ENCODE measurements around the gene MYO1G.
"Not testable (repeated sequence)": the region's sequence is repeated elsewhere in the genome, so short reads cannot be mapped to it uniquely, and the experiment has no call there.

The MYO1G gene

DNA sequence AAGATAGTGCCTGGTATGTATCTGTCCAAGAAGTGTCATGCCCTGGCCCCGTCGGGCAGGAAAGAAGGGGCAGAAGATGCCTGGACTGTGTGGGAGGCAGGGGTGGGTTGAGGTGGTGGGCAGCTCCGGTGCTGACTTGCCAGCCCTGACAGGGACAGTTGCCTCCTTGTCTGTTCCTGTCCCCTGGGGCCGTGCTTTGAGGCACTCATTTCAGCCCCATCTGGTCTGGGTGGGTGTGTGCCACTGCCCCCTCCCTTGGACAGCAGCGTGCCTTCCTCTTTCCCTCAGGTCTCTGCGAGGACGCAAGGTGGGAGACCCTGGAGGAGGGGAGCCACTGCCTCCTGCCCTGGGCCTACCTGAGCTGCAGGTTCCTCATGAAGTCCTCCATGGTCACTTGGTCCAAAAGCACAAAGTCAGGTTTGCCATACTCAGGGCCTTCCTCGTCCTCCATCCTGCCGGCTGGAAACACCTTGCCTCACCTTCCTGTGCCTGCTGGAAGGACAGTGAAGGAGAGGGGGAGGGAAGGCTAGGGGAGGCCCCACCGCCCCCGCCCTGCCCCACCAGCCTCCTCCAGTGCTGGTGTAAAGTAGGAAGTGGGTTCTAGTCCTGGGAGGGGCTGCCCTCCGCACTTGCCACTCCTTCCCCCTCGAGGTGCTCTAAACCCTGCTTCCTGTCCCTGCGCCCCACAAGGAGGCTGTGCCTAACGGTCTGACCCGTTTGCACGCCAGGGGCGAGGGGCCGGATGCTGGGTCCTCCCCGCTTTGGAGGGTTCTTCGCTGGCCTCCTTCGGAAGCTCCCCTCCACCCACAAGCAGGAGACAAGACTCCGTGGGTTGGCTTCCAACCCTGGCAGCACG lies at the start of gene MYO1G:
TSS of gene MYO1G (minus strand) at position 505 of the 856 bp plus-strand sequence. CDS start at position 451, 54 bp downstream.
- DNase-seq, result peak; percentile 71

DNA sequence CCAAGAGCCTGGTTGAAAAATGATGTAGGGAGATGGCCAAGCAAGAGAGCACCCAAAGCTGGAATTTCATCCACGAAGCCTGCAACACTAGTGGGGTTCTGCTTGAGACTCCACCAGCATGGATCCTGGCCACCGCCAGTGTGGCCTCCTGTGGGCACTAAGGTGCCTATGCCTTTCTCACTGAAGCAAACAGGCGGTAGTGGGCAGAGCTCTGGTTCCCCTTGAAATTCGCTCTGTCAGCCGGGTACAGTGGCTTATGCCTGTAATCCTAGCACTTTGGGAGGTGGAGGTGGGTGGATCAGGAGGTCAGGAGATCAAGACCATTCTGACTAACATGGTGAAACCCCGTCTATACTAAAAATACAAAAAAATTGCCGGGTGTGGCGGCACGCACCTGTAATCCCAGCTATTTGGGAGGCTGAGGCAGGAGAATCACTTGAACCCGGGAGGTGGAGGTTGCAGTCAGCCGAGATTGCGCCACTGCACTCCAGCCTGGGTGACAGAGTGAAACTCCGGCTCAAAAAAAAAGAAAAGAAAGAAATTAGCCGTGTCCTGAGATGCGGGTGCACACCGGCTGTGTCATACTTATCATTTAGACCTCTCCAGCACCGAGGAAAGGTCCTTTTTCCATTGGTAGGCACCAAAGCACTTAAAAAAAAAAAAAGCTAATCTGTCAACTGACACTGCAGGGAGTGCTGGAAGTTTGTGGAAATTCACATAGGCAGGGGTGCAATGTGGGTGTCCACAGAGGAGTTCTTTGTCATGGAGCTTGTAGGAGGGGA lies 49.5 kb upstream of the MYO1G start:
- DNase-seq, result no peak

DNA sequence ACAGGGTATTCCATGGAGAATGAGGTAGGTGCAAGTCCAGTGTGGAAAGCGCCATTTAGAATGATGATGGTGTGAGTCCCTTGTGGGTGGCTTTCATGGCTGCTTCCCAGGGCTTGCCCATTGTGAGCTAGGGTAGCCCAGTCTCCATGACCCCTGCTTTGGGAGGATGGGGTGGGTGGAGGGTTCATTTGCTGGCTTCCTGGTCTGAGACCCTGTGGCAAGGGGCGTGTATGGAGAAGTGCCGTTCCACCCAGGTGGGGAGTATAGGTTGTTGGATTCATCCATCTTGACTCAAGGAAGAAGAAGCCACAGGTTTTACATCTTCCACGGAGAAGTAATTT lies 48.9 kb upstream of the MYO1G start:
- DNase-seq, result no peak

DNA sequence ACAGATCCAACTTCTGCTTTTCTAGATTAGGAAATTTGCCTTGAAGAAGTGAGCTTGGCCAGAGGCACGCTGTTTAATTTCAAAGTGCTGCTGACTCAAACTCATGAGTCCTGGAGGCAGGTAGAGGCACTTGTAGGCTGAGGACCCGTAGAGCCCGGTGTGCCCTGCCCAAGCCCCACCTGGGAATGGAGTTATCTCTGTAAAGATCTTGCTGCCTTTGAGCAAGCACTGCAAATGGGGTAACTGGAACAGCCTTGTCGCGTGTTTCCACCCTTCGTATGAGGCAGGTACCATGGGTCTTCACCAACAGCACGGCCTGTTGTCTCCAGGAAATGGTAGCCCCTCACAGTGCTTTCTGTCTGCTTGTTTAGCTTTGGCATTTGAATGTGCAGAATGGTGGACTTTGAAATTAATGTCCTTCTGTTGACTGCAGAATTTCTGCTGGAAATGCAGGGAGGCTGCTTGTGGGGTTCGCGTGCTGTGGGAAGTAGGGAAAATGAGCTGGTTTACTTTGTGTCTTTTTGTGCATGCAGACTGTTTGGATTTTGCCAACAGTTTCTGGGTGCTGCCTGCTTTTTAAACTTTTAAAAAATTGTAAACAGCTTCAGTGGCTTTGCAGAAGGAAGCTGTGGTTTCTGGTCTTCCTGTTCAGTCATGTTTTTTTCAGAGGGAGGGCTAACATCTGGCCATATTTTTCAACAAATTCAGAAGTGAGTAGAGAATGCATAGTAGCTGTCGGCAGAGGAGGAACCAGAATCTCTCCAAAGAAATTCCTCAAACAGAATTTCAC lies 48.4 kb upstream of the MYO1G start:
- DNase-seq, result peak; percentile 26

DNA sequence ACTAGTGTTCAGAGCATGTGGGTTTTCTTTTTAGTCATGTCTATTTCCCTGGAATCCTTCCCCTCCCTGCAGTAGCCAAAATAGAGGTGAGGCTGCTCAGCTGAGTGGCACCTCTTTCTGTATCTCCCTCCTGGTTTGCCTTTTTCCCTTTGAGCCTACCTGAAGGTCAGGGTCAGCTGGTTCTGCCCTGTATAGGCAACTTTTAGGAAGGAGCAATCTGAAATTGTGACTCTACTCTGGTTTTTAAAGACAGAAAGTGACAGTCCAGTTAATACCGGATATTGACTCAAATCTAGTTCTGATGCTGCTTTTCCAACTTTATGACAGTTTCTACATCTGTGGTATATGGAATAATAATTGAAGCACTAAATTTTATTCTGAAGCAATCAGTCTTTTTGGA lies 47.2 kb upstream of the MYO1G start:
- no peak for DNase-seq

DNA sequence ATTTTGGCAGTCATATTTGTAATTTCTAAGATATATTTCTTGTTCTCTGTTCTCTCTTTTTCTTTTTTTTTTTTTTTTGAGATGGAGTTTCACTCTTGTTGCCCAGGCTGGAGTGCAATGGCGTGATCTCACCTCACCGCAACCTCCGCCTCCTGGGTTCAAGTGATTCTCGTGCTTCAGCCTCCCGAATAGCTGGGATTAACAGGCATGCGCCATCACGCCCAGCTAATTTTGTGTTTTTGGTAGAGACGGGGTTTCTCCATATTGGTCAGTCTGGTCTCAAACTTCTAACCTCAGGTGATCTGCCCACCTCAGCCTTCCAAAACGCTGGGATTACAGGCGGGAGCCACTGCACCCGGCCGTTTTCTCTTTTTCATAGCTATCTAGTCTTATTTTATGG lies 46.7 kb upstream of the MYO1G start:
- not testable (repeated sequence) for DNase-seq

DNA sequence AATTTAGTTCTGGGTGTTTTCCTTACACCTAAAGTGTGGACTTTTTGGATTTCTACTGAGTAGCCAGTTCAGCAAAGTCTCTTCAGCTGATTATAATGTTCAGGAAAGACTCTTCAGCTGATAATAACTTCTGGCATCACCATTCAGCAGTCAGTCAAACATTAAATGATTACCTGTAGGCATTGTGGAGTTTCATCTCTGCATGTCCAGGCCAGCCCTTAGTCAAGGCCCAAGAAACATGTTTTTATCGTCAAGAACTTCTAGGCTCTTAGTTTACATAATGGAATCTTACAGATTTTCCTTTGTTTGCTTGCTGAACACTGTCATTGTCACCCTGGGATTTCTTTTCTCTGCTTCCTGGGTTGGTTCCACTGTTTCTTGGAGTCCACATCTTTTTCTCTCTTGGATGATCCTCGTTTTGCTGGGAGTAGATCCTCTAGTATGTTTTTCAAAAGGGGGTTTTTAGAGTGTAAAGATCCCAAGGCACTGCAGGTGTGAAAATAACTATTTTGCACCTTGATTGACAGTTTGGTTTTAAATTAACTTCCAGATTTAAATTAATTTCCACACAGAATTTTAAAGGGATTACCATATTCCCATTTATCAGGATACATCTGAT lies 45.4 kb upstream of the MYO1G start:
- no peak for DNase-seq

DNA sequence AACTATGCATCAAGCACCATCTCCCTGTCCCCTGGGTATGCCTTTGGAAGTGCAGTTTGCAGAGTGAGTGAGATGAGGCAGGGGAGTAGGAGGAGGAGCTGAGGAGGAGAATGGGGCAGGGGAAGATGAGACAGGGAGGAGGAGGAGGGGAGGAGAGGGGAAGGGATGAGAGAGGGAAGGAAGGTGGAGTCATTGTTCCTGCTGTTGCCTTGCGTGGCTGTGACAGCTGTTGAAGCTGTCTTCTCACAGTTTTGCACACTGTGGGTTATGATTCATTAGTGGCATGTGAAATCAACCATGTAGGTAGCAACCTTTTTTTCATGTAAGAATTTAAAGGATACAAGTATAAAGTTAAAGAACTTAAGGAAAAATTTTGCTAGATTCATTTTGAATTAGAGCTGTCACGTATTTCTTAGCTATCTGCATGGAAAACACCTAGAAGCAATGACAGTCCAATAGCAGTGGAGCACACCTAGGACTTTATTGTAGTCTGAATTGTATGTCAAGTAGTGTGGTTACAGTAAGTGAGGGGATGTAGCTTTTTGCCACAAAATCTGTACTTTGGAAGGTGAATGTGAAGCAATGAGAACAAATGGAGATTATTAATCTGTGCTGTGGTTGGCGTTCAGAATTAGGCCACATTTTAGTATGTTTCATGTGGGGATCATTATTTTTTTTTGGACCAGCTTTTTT lies 42.9 kb upstream of the MYO1G start:
- no peak for DNase-seq

DNA sequence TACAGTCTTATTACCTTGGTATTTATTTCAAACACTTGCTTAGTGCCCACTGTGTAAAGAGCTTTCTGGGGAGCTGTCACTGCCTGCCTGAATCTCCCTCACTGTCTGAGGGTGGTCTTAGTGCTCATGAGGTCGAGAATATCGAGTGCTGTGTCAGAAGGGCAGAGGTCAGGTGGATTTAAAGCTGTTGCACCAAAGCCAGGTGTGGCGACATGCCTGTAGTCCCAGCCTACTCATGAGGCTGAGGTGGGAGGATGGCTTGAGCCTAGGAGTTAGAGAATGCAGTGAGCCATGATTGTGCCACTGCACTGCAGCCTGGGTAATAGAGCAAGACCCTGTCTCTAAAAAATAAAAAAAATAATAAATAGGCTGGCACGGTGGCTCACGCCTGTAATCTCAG lies 42.1 kb upstream of the MYO1G start:
- DNase-seq, result no peak

DNA sequence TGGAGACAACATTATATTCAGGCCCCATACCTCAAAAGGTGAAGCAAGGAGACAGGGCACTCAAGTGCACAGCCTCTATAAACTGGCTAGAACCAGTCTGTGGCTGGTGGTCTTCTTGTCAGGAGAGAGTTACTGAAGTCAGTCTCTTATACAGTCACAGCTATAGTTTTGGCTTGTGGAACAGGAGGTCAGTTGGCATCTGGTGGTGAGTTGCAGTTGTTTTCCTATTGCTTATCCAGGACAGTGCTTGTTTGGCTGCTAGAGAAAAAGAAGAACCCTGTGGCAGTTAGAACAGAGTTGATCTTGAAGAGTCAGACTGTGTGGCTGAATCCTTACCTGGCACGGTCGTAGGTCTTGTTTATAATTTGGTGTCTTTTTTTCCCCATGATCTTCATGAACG lies 38.4 kb upstream of the MYO1G start:
- no peak for DNase-seq

DNA sequence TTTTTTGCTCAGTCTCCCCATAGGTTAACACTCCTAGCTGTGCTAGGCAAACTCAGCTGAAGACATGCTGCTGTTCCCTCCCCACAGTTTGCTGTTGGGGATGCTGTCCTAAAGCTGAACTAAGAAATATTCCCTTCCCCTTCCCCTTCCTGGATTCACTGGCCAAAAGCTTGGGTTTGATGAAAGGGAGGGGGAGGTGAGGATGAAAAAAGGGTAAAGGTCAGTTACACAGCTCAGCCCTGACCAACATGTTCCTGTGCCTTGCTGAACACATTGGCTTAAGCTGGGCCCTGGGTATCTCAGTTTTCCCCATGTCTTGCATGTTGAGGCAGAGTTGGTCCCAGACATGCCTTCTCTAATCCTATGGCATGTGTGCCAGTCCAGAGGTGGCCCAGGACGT lies 36.5 kb upstream of the MYO1G start:
- DNase-seq, result no peak

DNA sequence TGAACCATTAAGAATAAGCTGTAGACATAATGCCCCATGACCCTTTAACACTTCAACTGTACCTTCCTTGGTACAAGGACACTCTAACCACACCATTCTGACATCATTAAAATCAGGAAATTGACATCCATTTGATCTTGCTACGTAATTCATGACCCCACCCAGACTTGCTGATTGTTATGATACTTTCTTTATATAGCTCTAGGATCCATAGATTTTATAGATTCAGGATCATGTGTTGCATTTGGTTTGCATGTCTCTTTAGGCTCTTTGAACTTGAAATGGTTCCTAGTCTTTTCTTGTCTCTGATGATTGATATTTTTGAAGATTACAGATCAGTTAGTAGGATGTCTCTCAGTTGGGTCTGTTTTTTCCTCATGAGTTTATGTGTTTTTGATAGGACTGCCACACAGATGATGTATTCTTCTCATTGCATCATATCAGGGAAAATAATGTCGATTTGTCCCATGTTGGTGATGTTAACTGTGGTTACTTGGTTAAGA lies 34.7 kb upstream of the MYO1G start:
- DNase-seq, result no peak

DNA sequence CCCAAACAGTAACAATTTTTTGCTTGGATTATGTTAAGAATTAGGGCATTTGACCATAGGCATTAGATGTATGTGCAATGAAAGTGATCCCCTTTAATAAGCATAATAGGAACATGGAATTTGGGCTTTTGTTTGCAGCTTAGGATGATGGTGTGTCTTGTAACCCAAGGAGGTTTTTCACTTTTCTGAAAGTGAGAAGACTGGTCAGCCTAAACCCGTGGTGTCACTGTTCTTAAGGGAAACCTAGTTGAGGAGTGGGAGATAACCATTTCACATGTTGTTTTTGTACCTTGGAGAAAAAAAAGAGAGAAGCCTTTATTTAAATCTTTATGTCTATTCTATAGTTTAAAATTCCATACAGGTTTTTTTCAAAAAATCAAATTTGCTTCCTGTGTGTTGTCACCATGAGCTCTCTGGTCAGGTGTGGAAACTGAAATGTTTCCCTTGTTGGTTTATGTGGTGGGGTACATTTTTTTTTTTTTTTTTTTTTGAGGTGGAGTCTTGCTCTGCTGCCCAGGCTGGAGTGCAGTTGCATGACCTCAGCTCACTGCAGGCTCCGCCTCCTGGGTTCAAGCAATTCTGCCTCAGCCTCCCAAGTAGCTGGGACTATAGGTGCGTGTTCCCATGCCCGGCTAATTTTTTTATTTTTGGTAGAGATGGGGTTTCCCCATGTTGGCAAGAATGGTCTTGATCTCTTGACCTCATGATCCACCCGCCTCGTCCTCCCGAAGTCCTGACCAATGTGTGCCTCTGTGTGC lies 28.9 kb upstream of the MYO1G start:
- no peak for DNase-seq

DNA sequence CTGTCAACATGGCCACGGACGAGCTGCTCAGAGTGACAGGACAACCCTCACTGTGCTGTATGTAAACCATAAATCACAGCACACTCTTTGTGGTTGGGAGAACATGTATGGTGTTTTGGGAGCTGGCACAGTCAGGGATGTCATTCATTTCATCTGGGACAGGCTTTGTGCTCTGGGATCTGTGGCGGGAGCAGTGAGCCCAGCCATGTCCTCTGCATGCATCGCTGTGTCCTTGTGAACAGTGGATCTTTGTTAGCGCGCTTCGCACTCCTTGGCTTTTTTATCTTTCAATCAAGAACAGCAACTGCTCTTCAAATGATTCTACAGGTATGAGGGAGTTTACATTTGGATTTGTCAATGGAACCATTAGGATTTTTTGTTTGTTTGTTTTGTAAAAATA lies 28.3 kb upstream of the MYO1G start:
- no peak for DNase-seq

DNA sequence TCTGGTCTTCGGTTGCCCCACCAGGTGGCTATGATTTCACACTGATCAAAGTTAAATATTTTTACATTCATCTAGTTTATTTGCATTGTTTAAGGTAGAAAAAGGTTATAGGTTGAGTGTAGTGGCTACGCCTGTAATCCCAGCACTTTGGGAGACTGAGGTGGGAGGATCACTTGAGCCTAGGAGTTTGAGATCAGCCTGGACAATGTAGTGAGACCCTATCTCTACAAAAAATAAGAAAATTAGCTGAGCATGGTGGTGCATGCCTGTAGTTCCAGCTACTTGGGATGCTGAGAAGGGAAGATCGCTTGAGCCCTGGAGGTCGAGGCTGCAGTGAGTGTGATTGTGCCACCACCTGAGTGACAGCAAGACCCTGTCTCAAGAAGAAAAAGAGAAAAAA lies 25.0 kb upstream of the MYO1G start:
- DNase-seq, result no peak

DNA sequence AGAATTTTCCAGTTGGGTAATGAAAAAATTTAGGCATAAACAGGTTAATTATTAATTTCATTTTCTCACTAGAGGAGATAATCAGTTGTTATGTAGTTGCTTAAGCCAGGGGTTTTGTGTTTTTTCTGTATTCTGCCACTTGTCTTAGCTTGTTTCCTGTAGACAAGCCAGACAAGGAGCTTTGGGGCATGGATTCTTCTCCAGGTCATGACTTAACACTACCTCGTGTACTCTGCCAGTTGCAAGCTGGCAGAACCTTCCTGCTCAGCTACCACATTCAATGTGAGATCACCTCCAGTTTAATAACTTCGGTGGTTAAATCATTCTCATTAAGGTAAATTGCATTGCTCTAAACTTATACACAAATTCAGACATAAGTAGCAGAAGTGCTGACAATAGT lies 23.0 kb upstream of the MYO1G start:
- no peak for DNase-seq

DNA sequence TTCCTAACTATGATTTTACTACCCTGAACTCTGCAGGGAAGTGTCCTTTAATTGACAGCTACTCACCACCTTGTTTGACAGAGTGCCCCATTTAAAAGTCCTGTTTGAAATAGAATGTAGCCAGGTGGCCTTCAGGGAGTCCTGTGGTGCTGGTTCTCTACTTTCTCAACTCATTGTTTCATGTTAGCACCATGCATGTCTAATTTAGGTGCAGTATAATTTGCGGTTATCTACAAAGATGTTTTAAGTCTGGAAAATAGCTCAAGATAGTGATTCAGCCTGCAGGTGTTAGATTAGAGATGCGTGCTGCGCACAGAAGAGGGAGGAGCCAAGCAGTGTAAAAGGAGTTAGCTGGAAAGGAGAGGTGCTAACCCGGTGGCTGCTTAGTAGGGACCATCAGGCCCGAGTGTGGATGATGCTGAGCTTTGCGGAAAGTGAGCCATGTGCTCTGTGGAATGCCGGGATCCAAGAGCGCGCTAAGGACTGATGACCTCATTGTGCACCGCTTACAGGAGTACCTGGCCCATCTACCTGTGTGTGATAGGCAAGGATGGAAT lies 22.4 kb upstream of the MYO1G start:
- peak; percentile 64 for DNase-seq

DNA sequence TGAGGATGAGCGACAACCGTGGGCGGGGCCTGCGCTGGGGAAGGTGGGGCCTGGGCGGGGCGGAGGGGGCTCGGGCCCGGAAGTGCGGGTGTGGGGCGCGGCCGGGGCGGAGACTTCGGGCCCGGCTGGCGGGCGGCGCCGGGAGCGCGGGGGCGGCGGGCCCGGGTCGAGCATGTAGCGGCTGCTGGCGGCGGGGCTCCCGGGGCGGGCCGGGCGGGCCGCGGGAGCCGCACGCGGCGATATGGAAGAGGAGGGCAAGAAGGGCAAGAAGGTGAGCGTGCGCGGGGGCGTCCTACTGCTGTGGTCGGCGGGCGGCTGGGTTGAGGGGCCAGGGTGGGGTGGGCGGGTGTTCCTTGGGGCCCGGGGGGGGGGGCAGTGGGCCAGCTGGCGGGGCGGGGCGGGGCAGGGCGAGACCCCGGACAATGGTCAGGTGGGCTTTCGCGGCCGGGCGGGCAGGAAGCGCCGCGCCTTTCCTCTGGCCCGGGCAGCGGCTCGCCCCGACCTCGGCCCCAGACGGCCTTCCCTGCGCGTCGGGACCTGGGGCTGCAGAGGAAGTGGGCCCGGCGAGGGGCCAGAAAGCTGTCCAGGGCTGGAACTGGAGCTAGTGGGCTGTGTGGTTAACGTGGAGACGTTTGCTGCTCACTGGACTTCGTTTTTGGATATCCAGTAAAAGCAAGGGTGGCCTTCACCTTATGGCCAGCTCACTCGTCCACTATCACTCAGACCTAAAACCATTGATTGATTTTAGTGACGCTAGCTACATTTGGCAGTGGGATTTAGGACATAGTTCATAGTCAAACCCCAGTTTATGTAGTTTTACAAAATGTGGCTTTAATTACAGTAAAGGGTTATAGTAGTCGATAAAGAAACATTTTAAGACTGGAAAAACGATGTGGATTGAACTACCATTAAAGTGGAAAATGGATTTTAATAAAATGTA lies 21.5 kb upstream of the MYO1G start, which contains the start of gene CCM2:
TSS of gene CCM2 (plus strand) at position 109 of the 940 bp plus-strand sequence. CDS start at position 242, 133 bp downstream.
- no peak for DNase-seq

DNA sequence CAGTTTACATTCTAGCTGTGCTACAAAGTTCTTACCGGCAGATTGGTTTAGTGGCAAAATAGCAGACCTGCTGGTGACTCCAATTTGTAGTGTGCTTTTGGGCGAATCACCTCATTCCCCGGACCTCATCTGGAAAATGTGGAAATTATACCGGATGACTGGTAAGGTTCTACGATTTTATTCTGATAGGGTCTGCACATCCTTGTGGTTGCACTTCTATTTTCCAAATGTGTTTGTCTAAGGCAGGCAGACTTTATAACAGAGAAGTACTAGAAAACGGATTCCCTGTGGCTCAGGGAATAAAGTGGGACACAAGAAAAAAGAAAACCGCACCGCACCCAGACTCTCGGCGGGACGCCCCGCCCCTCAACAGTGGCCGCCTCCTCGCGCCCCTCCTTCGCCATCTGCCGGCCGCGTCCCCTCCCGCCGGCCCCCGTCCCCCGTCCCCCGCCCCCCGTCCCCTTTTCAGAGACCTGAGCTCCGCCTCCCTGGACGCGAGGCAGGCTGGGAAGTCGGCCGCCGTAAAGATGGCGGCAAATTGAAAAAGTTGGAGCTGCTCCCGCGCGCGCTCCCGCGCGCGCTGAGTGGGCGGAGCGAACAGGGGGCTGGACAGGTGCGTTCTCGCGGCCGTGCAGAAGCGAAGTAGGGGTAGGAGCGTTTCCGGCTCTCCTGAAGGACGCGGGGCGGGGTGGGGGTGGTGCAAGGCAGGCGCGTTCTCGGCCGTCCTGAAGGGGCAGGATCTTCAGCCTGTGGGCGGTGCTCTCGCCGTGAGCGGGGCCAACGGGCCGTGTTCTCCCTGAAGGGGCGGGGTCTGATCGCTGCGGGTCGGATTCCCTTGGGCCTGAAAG lies 20.7 kb upstream of the MYO1G start:
- DNase-seq, result peak; percentile 99
